Right hindlimb (tissue), 1 donor: Measurements from ENCODE around the gene FARP1.

ENCODE experiments used
- DNase-seq: peaks from one replicate; pipeline ENCODE4 v3.0.0-alpha.2; 2018

FARP1 gene

DNA sequence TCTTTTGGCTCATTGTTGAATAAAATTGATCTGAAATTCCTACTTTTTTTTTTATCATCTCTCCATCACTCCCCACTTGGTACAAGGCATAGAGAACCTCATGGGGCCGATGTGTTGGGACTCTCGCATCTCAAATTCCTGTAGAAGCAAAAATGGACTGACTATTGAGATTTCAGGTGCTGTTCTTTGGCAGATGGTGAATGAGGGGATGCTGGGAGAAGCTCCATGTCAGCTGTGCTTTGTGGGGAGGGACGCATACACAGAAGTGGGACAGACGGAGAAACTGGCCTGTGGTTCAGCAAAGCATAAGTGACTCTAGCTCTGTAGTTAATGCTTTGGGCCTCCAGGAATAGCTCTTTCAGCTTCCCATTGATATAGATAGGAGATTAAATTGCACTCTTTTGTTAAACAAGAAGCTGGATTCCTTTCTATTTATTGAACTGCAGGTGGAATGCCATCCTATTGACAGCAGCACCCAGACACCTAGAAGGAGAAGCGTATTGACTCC lies 228.7 kb downstream of the FARP1 start:
- peak; percentile 48 for DNase-seq

DNA sequence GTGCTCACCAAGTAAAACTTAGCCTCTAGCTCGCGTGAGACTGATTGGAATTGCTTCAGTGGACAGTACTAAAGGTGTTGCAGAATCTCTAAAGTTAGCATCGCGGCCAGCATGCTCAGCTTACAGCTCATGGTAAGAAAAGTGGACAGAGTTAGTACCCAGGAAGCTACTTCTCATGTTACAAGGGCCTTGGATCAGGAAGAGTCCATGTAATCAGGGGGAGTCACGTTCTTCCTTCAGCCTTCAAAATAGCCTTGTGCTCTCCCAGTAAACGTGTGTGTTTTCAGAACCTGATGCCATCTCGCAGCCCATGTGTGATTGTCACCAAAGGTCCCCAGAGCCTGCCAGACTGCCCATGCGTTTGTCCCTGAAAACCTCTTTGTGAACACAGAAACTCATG lies 230.0 kb downstream of the FARP1 start:
- DNase-seq, result no peak

DNA sequence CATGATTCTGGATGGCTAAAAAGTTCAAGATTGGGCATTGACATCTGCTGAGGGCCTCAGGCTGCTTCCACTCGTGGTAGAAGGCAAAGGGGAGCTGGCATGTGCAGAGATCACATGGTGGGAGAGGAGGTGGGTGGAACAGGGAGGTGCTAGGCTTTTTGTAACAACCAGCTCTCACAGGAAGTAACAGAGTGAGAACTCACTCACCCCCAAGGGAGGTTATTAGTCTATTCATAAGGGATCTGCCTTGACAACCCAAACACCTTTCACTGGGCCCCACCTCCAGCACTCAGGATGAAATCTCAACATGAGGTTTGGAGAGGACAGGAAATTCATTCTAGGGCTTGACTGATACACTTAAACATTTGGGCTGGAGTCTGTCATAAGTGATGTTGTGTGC lies 231.9 kb downstream of the FARP1 start:
- no peak for DNase-seq

DNA sequence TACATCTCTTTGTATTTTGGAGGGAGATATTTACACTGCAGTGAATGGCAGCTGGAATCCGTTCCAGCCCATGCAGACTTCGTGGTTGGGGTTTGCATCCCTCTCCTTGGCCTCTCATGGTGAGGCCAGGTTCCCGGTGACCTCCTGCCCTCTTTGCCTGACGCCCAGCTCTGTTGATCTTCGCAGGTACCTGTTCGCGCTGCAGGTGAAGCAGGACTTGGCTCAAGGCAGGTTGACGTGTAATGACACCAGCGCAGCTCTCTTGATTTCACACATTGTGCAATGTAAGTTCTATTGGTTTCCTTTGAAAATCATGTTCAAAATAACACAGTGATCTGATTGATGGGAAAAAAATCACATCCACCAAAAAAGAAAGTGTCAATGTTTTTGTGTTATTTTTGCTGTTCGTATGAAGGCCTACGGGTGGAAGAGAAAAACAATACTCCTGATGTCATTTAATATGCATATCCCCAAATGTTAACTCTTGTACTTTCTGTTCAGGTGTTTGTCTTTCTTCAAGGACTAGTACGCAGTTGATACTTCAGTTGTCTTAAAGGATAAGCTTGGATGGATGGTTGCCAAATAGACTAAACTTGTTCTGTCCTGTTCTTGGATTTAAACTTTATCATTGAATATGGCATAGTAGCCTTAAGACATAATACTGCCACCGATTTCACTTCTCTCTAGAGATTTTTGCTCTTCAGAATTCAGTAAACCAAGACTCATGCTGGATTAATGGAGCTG lies 234.9 kb downstream of the FARP1 start:
- no peak for DNase-seq

DNA sequence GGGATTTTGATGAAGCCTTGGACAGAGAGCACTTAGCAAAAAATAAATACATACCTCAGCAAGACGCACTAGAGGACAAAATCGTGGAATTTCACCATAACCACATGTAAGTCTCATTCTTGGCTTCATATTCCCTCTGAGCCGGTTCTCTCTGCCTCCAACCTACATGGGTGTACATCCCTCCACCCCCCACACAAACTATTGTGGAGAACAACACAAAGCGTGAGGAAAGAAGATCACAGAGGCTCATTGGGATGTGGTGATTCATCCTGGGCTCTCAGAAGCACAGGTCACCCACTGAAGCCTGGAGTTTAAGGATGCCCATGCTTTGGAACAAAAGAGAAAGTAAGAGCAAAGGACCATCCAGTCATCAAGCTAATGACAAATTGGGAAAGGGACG lies 241.8 kb downstream of the FARP1 start:
- no peak for DNase-seq

DNA sequence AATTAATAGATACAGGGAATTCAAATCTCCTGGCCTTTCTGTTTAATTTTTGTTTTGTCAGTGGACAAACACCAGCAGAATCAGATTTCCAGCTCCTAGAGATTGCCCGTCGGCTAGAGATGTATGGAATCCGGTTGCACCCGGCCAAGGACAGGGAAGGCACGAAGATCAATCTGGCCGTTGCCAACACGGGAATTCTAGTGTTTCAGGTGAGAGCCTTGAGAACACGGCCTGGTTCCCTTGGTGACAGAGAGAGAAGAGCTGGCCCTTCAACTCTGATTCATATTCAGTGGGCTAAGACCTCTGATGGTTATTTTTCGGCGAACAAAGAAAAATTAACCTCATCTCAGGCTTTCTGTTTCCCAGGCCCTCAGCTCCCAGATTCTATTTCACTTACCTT lies 242.7 kb downstream of the FARP1 start:
- DNase-seq, result no peak

DNA sequence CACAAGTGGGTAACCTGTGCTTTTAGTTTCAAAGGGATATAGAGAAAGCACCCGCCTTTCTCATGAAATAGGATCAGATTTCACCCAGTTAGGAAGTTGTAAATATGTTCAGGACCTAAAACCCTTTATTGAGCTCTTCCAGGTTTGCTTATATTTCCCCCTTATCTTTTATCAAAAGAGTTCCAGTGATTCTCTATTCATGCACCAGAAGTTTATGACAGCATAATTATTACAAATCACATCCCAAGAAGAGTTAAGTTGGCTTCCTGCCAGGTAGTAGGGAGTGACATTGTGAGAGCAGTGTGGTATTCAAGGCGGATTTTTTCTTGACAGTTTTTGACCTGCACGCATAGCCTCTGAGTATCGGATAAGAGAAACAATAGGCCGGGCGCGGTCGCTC lies 243.7 kb downstream of the FARP1 start:
- DNase-seq, result no peak

DNA sequence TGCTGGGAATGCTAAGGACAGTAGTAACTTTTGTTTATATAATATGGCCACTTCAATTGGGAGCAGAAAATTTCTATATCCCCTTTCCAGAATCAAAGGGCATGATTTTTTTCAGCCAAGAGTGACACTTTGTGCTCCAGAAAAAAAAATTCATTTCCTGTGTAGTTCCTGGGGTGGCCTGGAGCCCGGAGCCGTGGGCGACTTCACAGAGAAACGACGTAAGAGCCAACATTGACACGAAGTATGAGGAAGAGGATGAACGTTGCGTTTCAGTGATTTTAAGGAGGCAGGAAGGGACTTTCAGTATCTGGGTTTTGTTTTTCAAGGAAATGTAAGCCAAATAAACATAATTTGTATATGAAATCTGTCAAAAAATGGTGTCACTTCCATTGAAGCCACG lies 246.4 kb downstream of the FARP1 start:
- DNase-seq, result no peak

DNA sequence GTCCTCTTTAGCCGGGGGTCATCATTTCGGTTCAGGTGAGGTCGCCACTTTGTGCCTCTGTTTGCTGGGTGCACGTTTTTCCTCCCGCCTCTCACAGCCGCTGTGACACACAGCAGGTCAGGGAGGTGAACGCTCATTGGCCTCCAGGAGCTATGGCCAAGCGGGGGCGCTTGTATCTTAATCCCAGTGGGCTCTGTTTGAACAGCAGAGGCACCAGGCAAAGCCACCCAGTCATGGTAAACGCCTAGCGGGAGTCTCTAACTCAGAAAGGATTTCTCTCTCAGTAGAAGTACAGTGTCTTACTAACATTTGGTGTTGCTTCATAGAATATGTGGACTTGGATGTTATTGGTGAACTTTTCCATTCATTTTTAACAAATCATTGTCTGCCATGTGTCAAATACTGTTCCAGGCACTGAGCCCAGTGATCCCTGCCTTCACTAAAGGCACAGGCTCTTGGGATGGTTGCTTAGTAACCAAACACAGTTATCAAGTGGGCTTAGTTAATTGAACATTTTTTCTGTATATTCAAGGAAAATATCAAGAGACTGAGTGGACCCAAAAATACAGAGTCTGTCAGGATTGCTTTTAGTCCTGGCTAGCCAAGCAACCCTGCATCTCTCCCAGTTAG lies 247.3 kb downstream of the FARP1 start:
- peak; percentile 45 for DNase-seq

DNA sequence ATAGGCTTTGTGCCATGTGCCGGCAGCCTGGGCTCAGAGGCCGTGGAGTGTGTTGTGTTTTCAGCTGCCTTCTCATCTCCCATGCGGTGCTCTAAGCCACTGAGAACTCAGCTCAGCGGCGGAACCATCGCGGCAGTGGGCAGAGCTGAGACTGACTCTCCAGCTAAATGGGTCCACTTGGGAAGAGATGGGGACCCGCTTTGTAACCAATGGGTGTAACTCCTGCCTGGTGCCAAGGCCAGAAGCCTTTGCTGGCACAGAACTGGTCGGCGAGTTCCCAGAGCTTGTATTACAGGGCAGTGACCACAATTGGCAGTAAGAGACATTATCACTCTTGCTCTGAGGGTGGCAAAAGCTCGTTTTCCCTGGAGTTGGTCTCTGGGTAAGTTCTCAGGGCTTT lies 251.0 kb downstream of the FARP1 start:
- DNase-seq, result peak; percentile 48

DNA sequence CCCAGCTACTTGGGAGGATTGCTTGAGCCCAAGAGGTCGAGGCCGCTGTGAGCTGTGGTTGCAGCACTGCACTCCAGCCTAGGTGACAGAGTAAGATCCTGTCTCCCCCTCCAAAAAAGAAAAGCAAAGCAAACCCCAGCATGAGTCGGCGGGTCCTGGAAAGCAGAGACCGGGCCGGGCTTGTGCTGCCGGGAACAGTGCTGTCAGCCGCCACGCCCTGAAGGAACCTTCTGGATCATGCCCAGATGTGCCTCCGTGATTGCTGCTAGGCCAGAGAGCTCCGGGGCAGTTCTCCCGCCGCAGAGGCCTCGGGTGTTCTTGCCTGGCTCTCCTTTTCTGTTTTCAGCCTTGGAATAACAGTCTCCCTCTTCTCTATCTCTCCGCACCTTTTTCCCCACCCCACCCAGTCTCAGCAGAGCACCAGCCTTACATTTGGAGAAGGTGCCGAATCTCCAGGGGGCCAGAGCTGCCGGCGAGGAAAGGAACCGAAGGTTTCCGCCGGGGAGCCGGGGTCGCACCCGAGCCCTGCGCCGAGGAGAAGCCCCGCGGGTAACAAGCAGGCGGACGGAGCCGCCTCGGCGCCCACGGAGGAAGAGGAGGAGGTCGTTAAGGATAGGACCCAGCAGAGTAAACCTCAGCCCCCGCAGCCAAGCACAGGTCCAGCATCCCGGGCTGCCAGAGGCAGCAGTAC lies 252.1 kb downstream of the FARP1 start:
- no peak for DNase-seq

DNA sequence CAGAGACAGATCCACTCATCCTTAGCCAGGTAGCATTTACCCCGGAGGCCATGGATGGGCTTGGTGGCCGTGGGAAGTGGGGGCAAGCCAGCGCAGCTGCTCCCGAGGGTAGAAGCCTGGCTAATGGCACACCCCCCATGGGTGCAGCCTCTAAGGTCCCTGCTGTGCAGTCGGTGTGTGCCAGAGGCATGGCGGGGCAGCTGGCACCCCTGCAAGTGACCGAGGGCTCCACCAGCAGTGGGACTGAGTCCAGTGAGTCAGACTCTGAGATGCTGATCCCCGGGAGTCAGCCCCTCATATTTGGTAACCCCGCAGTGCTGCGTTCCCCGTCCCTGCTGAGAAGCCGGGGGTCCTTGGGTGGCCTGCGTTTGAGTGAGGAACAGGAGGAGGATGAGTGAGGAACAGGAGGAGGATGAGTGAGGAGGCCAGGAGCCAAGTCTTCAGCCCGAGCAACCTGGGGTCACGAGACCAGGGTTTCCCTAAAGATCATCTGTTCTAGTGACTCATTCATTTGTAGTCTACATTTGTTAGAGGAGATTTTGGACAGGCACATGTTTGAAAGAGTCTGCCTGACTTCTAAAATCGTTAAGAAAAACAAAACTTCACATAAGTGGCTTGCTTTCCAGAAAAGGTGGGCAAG lies 253.3 kb downstream of the FARP1 start:
- DNase-seq, result no peak

DNA sequence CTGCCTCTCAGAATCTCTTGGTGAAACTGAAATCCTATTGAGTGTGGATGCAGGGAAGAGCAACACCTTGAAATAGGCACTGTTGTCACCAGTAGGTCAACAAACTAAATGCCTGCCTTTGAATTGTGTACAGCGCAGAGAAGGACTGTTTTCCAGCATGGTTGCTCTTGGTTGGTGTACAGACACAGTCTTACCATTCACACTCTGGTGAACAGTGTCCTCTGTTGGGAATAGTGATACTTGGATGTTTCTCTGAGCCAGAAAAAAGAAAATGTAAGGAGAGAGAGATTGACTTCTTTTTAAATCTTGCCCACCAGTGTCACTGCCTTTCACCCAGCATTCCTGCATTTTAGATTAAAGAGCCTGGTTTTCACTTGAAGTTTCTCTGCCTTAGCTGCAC lies 254.3 kb downstream of the FARP1 start:
- no peak for DNase-seq

DNA sequence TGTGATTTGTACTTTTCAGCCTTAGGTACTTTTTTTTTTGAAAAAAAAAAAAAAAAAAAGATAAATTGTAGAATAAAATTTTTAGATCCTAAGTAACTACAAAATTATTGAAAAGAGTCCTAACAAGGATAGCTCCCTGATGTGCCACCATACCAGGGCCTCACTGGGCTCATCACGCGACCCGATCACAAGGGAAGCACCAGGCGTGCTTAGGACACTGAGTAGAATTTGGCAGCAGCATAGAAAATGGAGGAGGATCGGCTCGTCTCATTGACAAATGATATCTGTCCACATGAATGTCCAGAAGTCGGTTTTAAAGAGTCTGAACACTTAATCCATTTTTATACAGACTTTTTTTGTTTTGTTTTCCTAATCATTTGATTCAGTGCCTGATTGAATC lies 255.0 kb downstream of the FARP1 start:
- no peak for DNase-seq

DNA sequence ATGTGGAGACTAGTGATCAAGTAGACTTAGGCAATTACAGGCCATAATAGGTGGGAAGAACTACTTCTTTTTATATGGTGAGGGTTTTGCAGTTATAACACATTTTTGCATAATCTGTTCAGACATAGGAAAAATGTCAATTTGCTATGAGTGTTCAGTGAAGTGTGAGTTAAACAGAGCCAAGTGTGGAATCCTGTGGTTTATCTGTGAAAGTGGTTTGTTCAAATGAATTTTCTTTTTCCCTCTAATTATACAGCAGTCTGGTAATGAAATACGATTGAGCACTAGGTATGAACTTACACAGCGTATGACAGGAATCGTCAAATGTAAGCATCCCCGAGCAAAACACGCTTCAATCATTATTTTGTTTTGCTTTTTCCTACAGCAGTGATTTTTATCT lies 255.7 kb downstream of the FARP1 start:
- no peak for DNase-seq

DNA sequence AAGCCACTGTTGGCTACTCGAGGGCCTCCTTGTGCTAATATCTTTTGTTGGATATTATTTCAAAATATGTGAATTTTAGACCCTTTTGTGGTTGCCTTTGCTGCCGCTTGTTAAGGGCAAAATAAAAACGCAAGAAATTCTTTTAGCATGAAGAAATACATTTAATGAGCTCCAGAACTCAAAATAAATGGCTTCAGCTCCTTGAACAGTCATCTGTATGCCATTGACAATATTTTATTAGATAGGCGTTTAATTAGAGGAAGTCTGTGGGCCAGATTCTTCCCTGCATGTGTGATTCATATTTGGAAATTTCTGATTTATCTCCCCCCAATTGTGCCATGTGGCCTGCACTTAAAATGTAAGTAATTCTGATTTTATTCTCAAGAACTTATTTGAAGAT lies 256.9 kb downstream of the FARP1 start:
- DNase-seq, result no peak

DNA sequence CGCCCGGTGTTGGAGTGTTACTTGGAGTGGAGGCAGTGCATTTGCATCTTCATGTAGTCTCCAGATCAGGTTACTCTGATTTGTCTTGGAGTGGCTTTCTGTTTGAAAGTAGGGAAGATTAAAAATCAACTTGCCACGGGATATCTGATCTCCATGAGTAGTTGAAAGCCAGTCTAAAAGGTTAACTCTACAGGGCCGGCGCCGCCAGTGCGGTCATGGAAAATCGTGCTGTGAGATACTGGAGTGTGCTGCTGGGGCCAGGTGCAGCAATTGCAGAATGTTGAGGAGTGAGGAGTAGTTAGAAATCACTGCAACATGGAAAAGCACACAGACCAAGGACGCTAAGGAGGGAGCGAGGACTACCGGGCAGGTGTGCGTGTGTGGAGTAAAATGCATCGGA lies 259.0 kb downstream of the FARP1 start:
- DNase-seq, result no peak

DNA sequence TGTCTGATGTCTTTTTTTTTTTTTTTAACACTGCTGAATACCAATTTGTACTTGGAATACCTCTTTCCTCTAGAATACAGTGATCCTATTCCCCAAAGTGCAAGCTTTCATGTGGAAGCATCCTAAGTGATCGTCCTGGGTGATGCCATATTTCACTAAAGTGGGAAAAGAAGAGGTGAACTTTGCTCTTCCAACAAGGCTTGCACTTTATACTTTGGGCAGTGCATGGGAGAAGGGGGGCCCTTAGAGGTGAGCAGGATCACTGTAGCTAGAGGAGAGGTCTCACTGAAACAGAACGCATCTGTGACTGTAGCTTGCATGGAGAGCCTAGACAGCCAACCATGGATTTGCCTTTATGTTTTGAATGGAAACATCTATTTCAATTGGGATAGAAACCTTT lies 260.2 kb downstream of the FARP1 start:
- DNase-seq, result no peak

DNA sequence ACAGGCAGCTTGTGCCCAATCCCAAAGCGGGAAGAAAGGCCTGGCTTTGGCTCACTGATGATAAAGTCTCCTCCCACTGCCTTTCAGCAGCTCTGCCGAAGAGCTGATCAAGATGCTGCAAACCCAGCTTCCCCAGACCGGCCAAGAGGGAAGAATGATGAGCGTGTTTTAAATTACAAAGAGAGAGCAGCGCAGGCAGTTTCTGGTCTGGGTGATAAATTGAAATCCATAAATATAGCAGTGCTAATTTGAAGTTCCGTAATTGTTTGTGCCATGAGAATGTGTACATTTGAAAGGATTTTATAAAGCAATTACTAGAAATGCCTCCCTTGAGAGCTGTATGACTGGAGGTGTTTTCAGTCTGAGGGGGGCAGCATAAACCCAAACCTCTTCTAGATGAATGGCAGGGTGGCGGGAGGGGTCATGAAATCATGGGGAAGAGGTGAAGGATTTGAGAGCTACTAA lies 262.2 kb downstream of the FARP1 start:
- DNase-seq, result no peak

DNA sequence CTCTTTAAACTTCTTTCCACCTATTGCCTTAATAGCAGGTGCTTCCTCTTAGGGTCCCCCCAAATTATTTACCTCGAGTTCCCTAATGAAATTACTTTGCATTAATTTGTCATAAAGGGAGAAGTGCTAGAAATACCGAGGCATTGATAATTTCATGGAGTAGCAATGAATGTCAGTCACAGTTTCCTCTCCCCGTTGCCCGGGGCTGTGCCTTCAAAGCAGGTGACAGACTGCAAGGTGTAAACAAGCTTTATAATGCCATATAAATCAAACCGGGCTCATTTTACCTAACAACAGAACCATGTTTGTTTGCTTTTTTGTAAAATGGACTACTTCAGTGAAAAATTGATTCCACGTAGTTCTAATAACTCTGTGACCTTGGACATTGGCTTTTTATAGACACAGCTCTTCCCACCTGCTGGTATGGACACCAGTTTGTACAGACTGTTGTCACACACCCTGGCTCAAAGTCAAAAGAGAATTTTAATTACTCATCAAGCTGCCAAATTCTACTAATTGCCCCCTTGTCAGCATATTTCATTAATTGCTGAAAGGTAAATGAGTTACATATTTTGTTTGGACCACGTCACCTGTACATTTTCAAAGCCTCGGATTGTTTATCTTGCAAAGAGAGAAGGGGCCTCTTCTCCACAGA lies 262.9 kb downstream of the FARP1 start:
- no peak for DNase-seq

DNA sequence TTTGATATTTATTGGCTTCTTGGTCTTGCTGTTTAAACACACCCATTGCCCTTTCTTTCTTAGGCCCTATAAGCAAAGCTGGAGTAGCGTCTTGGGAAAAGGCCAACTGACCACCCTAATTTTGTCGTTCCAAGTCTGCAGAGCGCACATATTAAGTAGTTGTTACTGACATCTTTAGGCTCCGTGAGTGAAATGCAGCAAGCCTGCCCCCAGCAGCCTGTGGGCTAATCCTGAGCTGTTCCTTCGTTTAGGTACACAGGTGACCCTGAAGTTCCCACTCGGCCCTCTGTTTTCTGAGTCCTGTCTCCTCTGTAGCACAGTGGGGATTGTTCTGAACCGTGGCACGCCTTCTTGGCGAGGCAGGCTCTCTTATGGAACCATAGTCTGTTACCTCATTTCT lies 263.5 kb downstream of the FARP1 start:
- DNase-seq, result no peak

DNA sequence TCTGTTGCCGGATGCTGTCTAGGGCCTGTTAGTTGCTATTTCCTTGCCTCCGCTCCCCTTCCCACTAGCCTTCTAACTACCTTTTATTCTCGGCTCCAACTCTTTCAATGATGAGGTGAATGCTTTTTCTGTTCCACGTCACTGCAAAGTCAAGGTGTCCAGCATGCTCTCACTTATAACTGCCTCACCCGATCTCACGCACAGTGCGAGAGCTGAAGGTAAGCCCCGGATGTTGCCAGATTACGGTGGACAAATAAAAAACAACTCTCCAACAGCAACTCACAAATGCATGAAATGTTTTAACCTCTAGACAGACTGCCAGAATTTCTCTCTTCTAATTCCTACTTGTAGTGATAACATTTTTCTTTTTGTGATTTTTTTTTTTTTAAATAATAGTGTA lies 264.1 kb downstream of the FARP1 start:
- no peak for DNase-seq

DNA sequence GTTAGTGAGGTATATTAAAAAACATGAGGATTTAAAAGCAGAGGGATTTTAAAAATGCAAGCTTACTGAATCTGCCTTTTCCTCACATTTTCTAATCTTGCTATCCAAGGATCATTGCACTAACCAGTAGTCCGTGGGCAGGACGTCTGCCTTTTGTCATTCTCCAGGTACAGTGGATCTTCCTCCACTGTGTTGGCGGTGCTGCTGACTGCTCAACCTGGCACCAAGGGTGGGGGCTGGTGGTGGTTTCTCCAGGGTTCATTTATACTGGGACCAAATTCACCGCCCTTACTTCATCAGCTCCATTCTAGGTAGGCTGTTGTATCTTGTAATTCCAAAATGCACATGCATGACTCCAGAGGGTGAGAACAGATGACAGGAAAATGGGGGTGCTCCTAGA lies 264.7 kb downstream of the FARP1 start:
- DNase-seq, result no peak
